Erythroblast (primary cell): ENCODE results near the gene TTF1.

Source experiments
- GATA1 ChIP-seq: IDR thresholded peaks from 2 replicates; pipeline ENCODE4 v1.6.1; 2011; ENCODE audit warnings: low read depth, mild to moderate bottlenecking, control low read depth, low read length, moderate library complexity
- POLR2A ChIP-seq: IDR thresholded peaks from 2 replicates; pipeline ENCODE4 v1.6.1; 2011; ENCODE audit warnings: mild to moderate bottlenecking, low read length

DNA sequence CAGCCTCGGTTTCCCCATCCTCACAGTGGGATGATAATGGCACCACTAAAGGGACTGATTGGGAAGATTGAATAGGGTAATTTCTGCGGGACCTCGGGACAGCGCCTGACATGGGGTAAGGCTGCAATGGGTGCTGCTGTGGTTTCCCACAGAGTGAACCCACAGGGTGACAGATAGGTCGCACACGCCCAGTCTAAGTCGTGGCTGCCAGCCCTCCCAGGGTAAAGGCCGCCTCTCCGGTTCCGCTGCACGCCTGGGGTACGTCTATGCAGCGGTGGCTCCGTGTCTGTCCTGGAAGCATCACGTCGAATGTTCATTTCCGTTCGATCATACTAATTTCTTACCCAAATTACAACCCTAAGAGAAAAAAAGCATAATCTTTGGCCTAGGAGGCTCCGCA, 4.0 kb upstream of the TTF1 start:
- TF ChIP-seq POLR2A = no peak
- no peak for TF ChIP-seq GATA1
